ENCODE results near the gene RASSF1. TPM values are rescaled to one million over a fixed set of nuclear protein-coding genes. Genes with fewer than 3 reads are reported as not detected.

The RASSF1 gene
- total RNA-seq, 1 experiment from 2014 or later, result 29.6 TPM

GRCh38 chr3:50323614-50324199, 16.9 kb downstream of the RASSF1 start:
- Histone ChIP-seq H3K4me3 (replicated peaks in 1 of 2; ENCODE audit: low read depth in 1 of 2, low read length in 2 of 2) (no peak overlapping the region), H2AFZ (ENCODE audit: low read depth, low read length, poor library complexity, severe bottlenecking) (no peak overlapping the region), H3K4me2 (ENCODE audit: low read length) (no peak overlapping the region), H3K27ac (ENCODE audit: low read depth, low read length) (peak overlapping the region; percentile 93; the same call in 1 of the 2 replicates), H3K79me2 (ENCODE audit: insufficient read depth, low read length) (peaks cover 51% of the 10 kb centered on the region), H3K36me3 (ENCODE audit: control insufficient read depth in 1 of 2, insufficient read depth in 2 of 2, low read length in 2 of 2) (peaks cover 9 to 19% of the 10 kb centered on the region in 2 experiments; a peak in 2 of 4 replicates), H3K27me3 (ENCODE audit: insufficient read depth, low read length) (no peaks in the 10 kb centered on the region), H3K9me3 (ENCODE audit: control insufficient read depth in 1 of 2, insufficient read depth in 1 of 2, low read depth in 1 of 2, low read length in 2 of 2) (no peaks in the 10 kb centered on the region), H3K9me2 (ENCODE audit: insufficient read depth) (no peaks in the 10 kb centered on the region), H3K4me1 (ENCODE audit: control insufficient read depth in 1 of 2, insufficient read depth in 2 of 2, low read length in 2 of 2) (peaks cover 38 to 67% of the 10 kb centered on the region in 2 experiments), H3K9ac (ENCODE audit: low read length) (no peak overlapping the region), H4K20me1 (ENCODE audit: insufficient read depth) (no peaks in the 10 kb centered on the region)
- no TSS peak for BruUV-seq (replicated peaks)
- no peak for TF ChIP-seq ZBTB33 (IDR thresholded peaks at IDR 0.05; ENCODE audit: extremely low read depth, insufficient replicate concordance, low read length)
- ATAC-seq (no peak), DNase-seq (ENCODE audit: low read depth, low spot score) (no peak)
- CTCF ChIA-PET, result interaction anchor here (0.6 to 1.8 kb wide), 13 partner anchors 10 to 129 kb away, joined by 3 to 14 read pairs (median 4); partner anchors contain the start of genes HYAL1, IFRD2, LSMEM2 and RASSF1
- RAD21 ChIA-PET (ENCODE audit: low non-redundant PET in 1 of 2, low total read pairs in 2 of 2, uncharacterized antibody in 2 of 2, unreplicated experiment in 2 of 2), result interaction anchor here (0.8 to 1.5 kb wide), 2 partner anchors 20 to 24 kb away, joined by 3 to 4 read pairs; partner anchors contain the start of genes HYAL1 (in 1 of the 2), HYAL3 (in 1 of the 2) and NAA80 (in 1 of the 2)
- intact Hi-C loops (cut with micrococcal nuclease), result loop anchor here (1.0 to 2.0 kb wide), 3 partner anchors 20 to 63 kb away; partner anchors contain the start of gene HYAL1
- POLR2A ChIA-PET, result interaction anchor here (1.0 to 1.3 kb wide), 2 partner anchors 13 to 14 kb away, joined by 4 to 6 read pairs; no protein-coding TSS in a partner anchor

GRCh38 chr3:50323092-50323600, 17.5 kb downstream of the RASSF1 start:
- H3K79me2 ChIP-seq (ENCODE audit: insufficient read depth, low read length), result peaks cover 56% of the 10 kb centered on the region
- TF ChIP-seq CTCF (IDR thresholded peaks at IDR 0.05 in 2 of 3, conservative IDR thresholded peaks at IDR 0.05 in 1 of 3; ENCODE audit: borderline replicate concordance in 1 of 3, insufficient read depth in 1 of 3, low read depth in 2 of 3, low read length in 2 of 3), result no peak
- ATAC-seq (no peak), DNase-seq (ENCODE audit: low read depth, low spot score) (no peak)
- ChIA-PET CTCF (interaction anchor here (0.8 kb wide), 1 partner anchor 46 kb away, joined by 3 read pairs; no protein-coding TSS in a partner anchor), RAD21 (ENCODE audit: low non-redundant PET in 1 of 2, low total read pairs in 2 of 2, uncharacterized antibody in 2 of 2, unreplicated experiment in 2 of 2) (interaction anchor here in 1 of 2 experiments (1.5 kb wide), 1 partner anchor 24 kb away, joined by 4 read pairs; the partner anchor contains the start of genes HYAL3 and NAA80), POLR2A (interaction anchor here (1.3 kb wide), 1 partner anchor 14 kb away, joined by 4 read pairs; no protein-coding TSS in a partner anchor)
- H3K9me2 ChIP-seq (ENCODE audit: insufficient read depth), result no peaks in the 10 kb centered on the region
- no peak overlapping the region for H2AFZ ChIP-seq (ENCODE audit: low read depth, low read length, poor library complexity, severe bottlenecking)
- H3K36me3 ChIP-seq (ENCODE audit: control insufficient read depth in 1 of 2, insufficient read depth in 2 of 2, low read length in 2 of 2), result peaks cover 9 to 25% of the 10 kb centered on the region in 2 experiments; a peak in 2 of 4 replicates
- H3K27me3 ChIP-seq (ENCODE audit: insufficient read depth, low read length), result no peaks in the 10 kb centered on the region
- H3K9me3 ChIP-seq (ENCODE audit: control insufficient read depth in 1 of 2, insufficient read depth in 1 of 2, low read depth in 1 of 2, low read length in 2 of 2), result no peaks in the 10 kb centered on the region
- H4K20me1 ChIP-seq (ENCODE audit: insufficient read depth), result no peaks in the 10 kb centered on the region
- H3K27ac ChIP-seq (ENCODE audit: low read depth, low read length), result peak overlapping the region; percentile 93; the same call in 1 of the 2 replicates
- H3K9ac ChIP-seq (ENCODE audit: low read length), result no peak overlapping the region
- H3K4me2 ChIP-seq (ENCODE audit: low read length), result no peak overlapping the region
- peaks cover 41 to 67% of the 10 kb centered on the region in 2 experiments for H3K4me1 ChIP-seq (ENCODE audit: control insufficient read depth in 1 of 2, insufficient read depth in 2 of 2, low read length in 2 of 2)
- no peak overlapping the region for H3K4me3 ChIP-seq (replicated peaks in 1 of 2; ENCODE audit: low read depth in 1 of 2, low read length in 2 of 2)
- no TSS peak for BruUV-seq (replicated peaks)
- intact Hi-C loops (cut with micrococcal nuclease), result no loop called here
